CD4-positive, CD25-positive, alpha-beta regulatory T cell (primary cell): Measurements from ENCODE around the gene GPC5. TPM values are rescaled to one million over a fixed set of nuclear protein-coding genes. Genes with fewer than 3 reads are reported as not detected.

Experiments used
- ATAC-seq, 2 donors: fragments of 150-1000 bp; cut with Tn5 transposase; one replicate each; pipeline ENCODE4 v1.10.0; 2021; ENCODE audit warnings: low read depth in 2 of 2, moderate number of reproducible peaks in 2 of 2, moderate library complexity in 1 of 2
- DNase-seq, 3 donors: peaks; one replicate each; pipeline versions ENCODE4 v3.0.0 to v3.0.0-alpha.2; 2012 to 2022; ENCODE audit warnings: mixed read lengths in 1 of 3
- H3K27ac ChIP-seq: one replicate; pipeline ENCODE4 v1.7.0; 2013; ENCODE audit warnings: mild to moderate bottlenecking, low read length; ENCODE audit not compliant: insufficient read depth, poor library complexity, severe bottlenecking
- H3K27me3 ChIP-seq: one replicate; pipeline ENCODE4 v1.7.0; 2013; ENCODE audit warnings: low read length; ENCODE audit not compliant: control insufficient read depth, insufficient read depth
- H3K36me3 ChIP-seq: one replicate; pipeline ENCODE4 v1.7.0; 2013; ENCODE audit warnings: mild to moderate bottlenecking, low read length, moderate library complexity; ENCODE audit not compliant: control insufficient read depth, insufficient read depth
- H3K4me1 ChIP-seq: 2 replicates; pipeline ENCODE4 v1.7.0; 2013; ENCODE audit warnings: mild to moderate bottlenecking, low read length; ENCODE audit not compliant: insufficient read depth, control insufficient read depth, poor library complexity, severe bottlenecking
- H3K4me3 ChIP-seq: one replicate; pipeline ENCODE4 v1.7.0; 2013; ENCODE audit warnings: low read depth, mild to moderate bottlenecking, low read length, moderate library complexity
- H3K9me3 ChIP-seq, 2 experiments: 1 replicate in 1 of 2; 2 replicates in 1 of 2; pipeline ENCODE4 v1.7.0; 2013; ENCODE audit warnings: low read length in 2 of 2, mild to moderate bottlenecking in 1 of 2, moderate library complexity in 1 of 2; ENCODE audit not compliant: control insufficient read depth in 2 of 2
- H3K27ac Mint-ChIP-seq, 3 donors: one replicate each; pipeline ENCODE4 v1.8.0; 2020 to 2022; ENCODE audit warnings: mild to moderate bottlenecking in 3 of 3, mixed read lengths in 3 of 3, moderate library complexity in 2 of 3
- H3K27me3 Mint-ChIP-seq: one replicate; pipeline ENCODE4 v1.8.0; 2022; ENCODE audit warnings: mild to moderate bottlenecking, mixed read lengths
- H3K36me3 Mint-ChIP-seq: one replicate; pipeline ENCODE4 v1.8.0; 2020; ENCODE audit warnings: mixed read lengths
- H3K4me1 Mint-ChIP-seq, 4 donors: one replicate each; pipeline ENCODE4 v1.8.0; 2020 to 2022; ENCODE audit warnings: mixed read lengths in 4 of 4, mild to moderate bottlenecking in 1 of 4
- H3K4me3 Mint-ChIP-seq, 4 donors: one replicate each; pipeline ENCODE4 v1.8.0; 2020 to 2022; ENCODE audit warnings: mild to moderate bottlenecking in 4 of 4, mixed read lengths in 4 of 4, moderate library complexity in 3 of 4
- H3K9me3 Mint-ChIP-seq, 7 donors: one replicate each; pipeline ENCODE4 v1.8.0; 2020 to 2022; ENCODE audit warnings: mixed read lengths in 7 of 7, mild to moderate bottlenecking in 3 of 7, moderate library complexity in 2 of 7
- polyA plus RNA-seq, 4 donors: library from polyadenylated mRNA; unstranded; fragments of 300-500 nt; fragmentation: Illumina TruSeq; gene quantifications; one replicate each; pipeline ENCODE4 v1.2.3, GENCODE V29; 2021
- total RNA-seq: library from RNA; stranded (reverse); gene quantifications from one replicate; pipeline ENCODE4 v1.2.3, GENCODE V29; 2022

Gene GPC5
- total and polyA plus RNA-seq, 5 donors from 2014 or later: 0.29 to 0.81 (median 0.59) TPM; not detected in 2

DNA sequence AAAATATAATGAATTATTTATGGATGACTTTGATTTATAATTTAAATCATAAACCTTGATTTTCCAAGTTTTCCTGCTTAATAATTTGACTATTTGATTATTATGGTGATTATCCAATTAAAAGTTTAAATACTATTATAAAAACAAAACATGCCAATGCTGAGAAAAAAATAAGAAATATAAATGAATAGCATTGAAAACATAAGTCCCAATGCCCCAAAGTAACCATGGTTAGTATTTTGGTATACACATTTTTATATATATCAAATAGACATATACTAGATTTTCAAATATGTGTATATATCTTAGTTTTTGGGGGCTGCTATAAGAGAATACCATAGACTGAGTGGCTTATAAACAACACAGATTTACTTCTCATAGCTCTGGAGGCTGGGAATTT lies 108.3 kb downstream of the GPC5 start:
- Mint-ChIP-seq H3K27ac (no peak overlapping the region), H3K9me3 (peaks cover 0 to 6% (median 0%) of the 10 kb centered on the region in 7 donors), H3K4me3 (no peak overlapping the region), H3K27me3 (no peaks in the 10 kb centered on the region), H3K4me1 (no peaks in the 10 kb centered on the region), H3K36me3 (no peaks in the 10 kb centered on the region)
- ATAC-seq (no peak), DNase-seq (no peak)
- Histone ChIP-seq H3K27me3 (no peaks in the 10 kb centered on the region), H3K36me3 (no peaks in the 10 kb centered on the region), H3K9me3 (no peaks in the 10 kb centered on the region), H3K27ac (no peak overlapping the region), H3K4me1 (no peaks in the 10 kb centered on the region), H3K4me3 (no peak overlapping the region)

DNA sequence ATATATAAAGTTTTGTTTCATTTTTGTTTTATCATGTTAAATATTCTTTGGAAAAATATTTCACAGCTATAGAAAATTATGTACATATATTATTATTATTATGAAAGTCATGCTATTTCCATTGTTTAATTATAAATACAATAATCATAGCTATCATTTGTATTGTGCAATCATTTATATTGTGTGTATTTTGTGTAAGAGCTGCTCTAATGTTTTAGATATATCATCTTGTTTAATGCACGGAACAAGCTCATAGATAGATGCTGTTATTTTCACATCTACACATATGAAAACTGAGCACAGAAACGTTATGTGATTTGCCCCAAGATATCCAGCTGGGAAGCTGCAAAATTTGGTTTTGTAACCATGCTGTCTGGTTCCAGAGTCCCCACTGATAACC lies 111.6 kb downstream of the GPC5 start:
- DNase-seq (no peak), ATAC-seq (no peak)
- Histone ChIP-seq H3K4me1 (no peaks in the 10 kb centered on the region), H3K27me3 (no peaks in the 10 kb centered on the region), H3K9me3 (no peaks in the 10 kb centered on the region), H3K27ac (no peak overlapping the region), H3K4me3 (no peak overlapping the region), H3K36me3 (no peaks in the 10 kb centered on the region)
- Mint-ChIP-seq H3K27ac (no peak overlapping the region), H3K27me3 (no peaks in the 10 kb centered on the region), H3K36me3 (no peaks in the 10 kb centered on the region), H3K4me1 (no peaks in the 10 kb centered on the region), H3K9me3 (peaks cover 0 to 2% (median 0%) of the 10 kb centered on the region in 7 donors), H3K4me3 (no peak overlapping the region)

- H3K4me3 ChIP-seq: no peak overlapping the region
- H3K36me3 Mint-ChIP-seq: no peaks in the 10 kb centered on the region
- no peaks in the 10 kb centered on the region for H3K4me1 Mint-ChIP-seq
- no peak overlapping the region for H3K4me3 Mint-ChIP-seq
- no peak for ATAC-seq
- H3K27me3 ChIP-seq: no peaks in the 10 kb centered on the region
- no peak for DNase-seq
- H3K27me3 Mint-ChIP-seq: no peaks in the 10 kb centered on the region
- H3K9me3 Mint-ChIP-seq: peaks cover 0 to 3% (median 1%) of the 10 kb centered on the region in 7 donors
- no peak overlapping the region for H3K27ac Mint-ChIP-seq
- no peak overlapping the region for H3K27ac ChIP-seq
- H3K36me3 ChIP-seq: no peaks in the 10 kb centered on the region
- H3K4me1 ChIP-seq: no peaks in the 10 kb centered on the region
- no peaks in the 10 kb centered on the region for H3K9me3 ChIP-seq
Measured at GRCh38 chr13:91513790-91514189, 115.4 kb downstream of the GPC5 start.

GRCh38 chr13:91516799-91517198 lies 118.4 kb downstream of the GPC5 start:
- Mint-ChIP-seq H3K4me1 (no peaks in the 10 kb centered on the region), H3K27ac (no peak overlapping the region), H3K4me3 (no peak overlapping the region), H3K27me3 (no peaks in the 10 kb centered on the region), H3K36me3 (no peaks in the 10 kb centered on the region), H3K9me3 (peaks cover 0 to 5% (median 2%) of the 10 kb centered on the region in 7 donors)
- H3K9me3 ChIP-seq: no peaks in the 10 kb centered on the region
- no peaks in the 10 kb centered on the region for H3K4me1 ChIP-seq
- no peak for DNase-seq
- ATAC-seq: no peak
- H3K27ac ChIP-seq: no peak overlapping the region
- no peaks in the 10 kb centered on the region for H3K27me3 ChIP-seq
- H3K36me3 ChIP-seq: no peaks in the 10 kb centered on the region
- H3K4me3 ChIP-seq: no peak overlapping the region

DNA sequence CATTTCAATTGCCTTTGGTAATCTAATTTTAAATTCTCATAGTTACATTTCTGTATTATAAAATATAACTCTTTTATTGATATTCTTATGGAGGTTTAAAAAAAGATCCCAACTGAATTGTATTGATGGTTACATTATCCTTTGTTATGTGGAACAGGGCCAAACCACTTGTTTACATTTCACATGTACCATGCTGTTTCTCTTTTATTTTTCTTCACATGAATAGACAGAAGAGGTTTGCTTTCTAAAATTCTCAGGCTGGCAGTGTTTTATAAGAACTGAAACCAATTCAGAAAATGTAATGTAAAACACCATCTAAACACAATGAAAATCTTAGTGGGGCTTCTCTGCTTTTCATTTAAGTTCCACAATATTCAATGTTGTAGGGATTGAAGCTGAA lies 122.5 kb downstream of the GPC5 start:
- DNase-seq (no peak), ATAC-seq (no peak)
- Mint-ChIP-seq H3K9me3 (peaks cover 0 to 5% (median 1%) of the 10 kb centered on the region in 7 donors), H3K4me3 (no peak overlapping the region), H3K36me3 (no peaks in the 10 kb centered on the region), H3K27ac (no peak overlapping the region), H3K27me3 (no peaks in the 10 kb centered on the region), H3K4me1 (no peaks in the 10 kb centered on the region)
- no peaks in the 10 kb centered on the region for H3K9me3 ChIP-seq
- H3K27me3 ChIP-seq: no peaks in the 10 kb centered on the region
- no peak overlapping the region for H3K27ac ChIP-seq
- H3K4me3 ChIP-seq: no peak overlapping the region
- H3K36me3 ChIP-seq: no peaks in the 10 kb centered on the region
- H3K4me1 ChIP-seq: no peaks in the 10 kb centered on the region

GRCh38 chr13:91523116-91523515 lies 124.7 kb downstream of the GPC5 start:
- no peaks in the 10 kb centered on the region for H3K27me3 ChIP-seq
- H3K4me1 ChIP-seq: no peaks in the 10 kb centered on the region
- no peaks in the 10 kb centered on the region for H3K27me3 Mint-ChIP-seq
- no peak overlapping the region for H3K4me3 ChIP-seq
- ATAC-seq (no peak), DNase-seq (no peak)
- peaks cover 0 to 4% (median 0%) of the 10 kb centered on the region in 7 donors for H3K9me3 Mint-ChIP-seq
- no peak overlapping the region for H3K27ac Mint-ChIP-seq
- H3K27ac ChIP-seq: no peak overlapping the region
- no peaks in the 10 kb centered on the region for H3K9me3 ChIP-seq
- no peaks in the 10 kb centered on the region for H3K36me3 Mint-ChIP-seq
- H3K4me3 Mint-ChIP-seq: no peak overlapping the region
- H3K36me3 ChIP-seq: no peaks in the 10 kb centered on the region
- no peaks in the 10 kb centered on the region for H3K4me1 Mint-ChIP-seq

- DNase-seq: no peak
- Histone ChIP-seq H3K9me3 (no peaks in the 10 kb centered on the region), H3K36me3 (no peaks in the 10 kb centered on the region), H3K4me1 (no peaks in the 10 kb centered on the region), H3K27ac (no peak overlapping the region), H3K27me3 (no peaks in the 10 kb centered on the region), H3K4me3 (no peak overlapping the region)
- Mint-ChIP-seq H3K4me3 (no peak overlapping the region), H3K27ac (no peak overlapping the region), H3K36me3 (no peaks in the 10 kb centered on the region), H3K4me1 (no peaks in the 10 kb centered on the region), H3K27me3 (no peaks in the 10 kb centered on the region), H3K9me3 (peaks cover 0 to 4% (median 0%) of the 10 kb centered on the region in 7 donors)
- no peak for ATAC-seq
Measured at GRCh38 chr13:91526543-91527033, 128.2 kb downstream of the GPC5 start.

- no peaks in the 10 kb centered on the region for H3K4me1 Mint-ChIP-seq
- DNase-seq (no peak), ATAC-seq (no peak)
- Histone ChIP-seq H3K36me3 (no peaks in the 10 kb centered on the region), H3K27ac (no peak overlapping the region), H3K4me3 (no peak overlapping the region), H3K4me1 (no peaks in the 10 kb centered on the region), H3K27me3 (no peaks in the 10 kb centered on the region), H3K9me3 (no peaks in the 10 kb centered on the region)
- H3K4me3 Mint-ChIP-seq: no peak overlapping the region
- no peaks in the 10 kb centered on the region for H3K36me3 Mint-ChIP-seq
- no peaks in the 10 kb centered on the region for H3K27me3 Mint-ChIP-seq
- H3K9me3 Mint-ChIP-seq: peaks cover 0 to 5% (median 2%) of the 10 kb centered on the region in 7 donors
- H3K27ac Mint-ChIP-seq: no peak overlapping the region
Measured at GRCh38 chr13:91529739-91530482, 131.5 kb downstream of the GPC5 start.
